Esophagus squamous epithelium (tissue), 4 donors: ENCODE data around the gene GNPTAB.

Source experiments
- POLR2A ChIP-seq, 4 donors: fragments of 450-650 bp; IDR thresholded peaks; one replicate each; pipeline ENCODE4 v1.6.1; 2017; ENCODE audit warnings: antibody characterized with exemption in 4 of 4, mild to moderate bottlenecking in 4 of 4, moderate library complexity in 3 of 4
- TF ChIP-seq, protein P1 (sequence below), 6 experiments: fragments of 450-650 bp in 4 of 6; fragments of 200-600 bp in 2 of 6; sonication (generic) in 2 of 6; IDR thresholded peaks; one replicate each; pipeline ENCODE4 v1.5.1; 2016 to 2019; ENCODE audit warnings: antibody characterized with exemption in 6 of 6, mild to moderate bottlenecking in 4 of 6, moderate library complexity in 4 of 6

DNA sequence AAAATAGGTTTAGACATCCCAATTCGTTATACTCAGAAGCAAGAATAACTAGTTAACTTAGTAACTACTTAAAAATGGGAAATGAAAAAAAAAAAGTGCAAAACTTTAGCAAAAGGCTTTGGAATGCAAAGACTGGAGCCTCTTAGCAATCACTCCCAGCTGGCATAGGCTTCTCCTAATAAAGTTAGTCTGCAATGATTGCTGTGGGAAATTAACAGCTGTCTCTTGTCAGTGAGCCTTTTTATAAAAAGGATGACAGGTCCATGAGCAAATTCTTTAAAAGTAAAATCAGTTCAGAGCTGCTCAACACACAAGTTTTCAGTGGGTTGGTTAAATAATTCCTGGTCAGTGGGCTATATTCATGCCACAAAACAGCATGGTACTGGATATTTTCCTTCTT is 84.1 kb downstream of the GNPTAB start:
- no peak for TF ChIP-seq POLR2A (IDR thresholded peaks at IDR 0.05)
- TF ChIP-seq, protein P1, sequence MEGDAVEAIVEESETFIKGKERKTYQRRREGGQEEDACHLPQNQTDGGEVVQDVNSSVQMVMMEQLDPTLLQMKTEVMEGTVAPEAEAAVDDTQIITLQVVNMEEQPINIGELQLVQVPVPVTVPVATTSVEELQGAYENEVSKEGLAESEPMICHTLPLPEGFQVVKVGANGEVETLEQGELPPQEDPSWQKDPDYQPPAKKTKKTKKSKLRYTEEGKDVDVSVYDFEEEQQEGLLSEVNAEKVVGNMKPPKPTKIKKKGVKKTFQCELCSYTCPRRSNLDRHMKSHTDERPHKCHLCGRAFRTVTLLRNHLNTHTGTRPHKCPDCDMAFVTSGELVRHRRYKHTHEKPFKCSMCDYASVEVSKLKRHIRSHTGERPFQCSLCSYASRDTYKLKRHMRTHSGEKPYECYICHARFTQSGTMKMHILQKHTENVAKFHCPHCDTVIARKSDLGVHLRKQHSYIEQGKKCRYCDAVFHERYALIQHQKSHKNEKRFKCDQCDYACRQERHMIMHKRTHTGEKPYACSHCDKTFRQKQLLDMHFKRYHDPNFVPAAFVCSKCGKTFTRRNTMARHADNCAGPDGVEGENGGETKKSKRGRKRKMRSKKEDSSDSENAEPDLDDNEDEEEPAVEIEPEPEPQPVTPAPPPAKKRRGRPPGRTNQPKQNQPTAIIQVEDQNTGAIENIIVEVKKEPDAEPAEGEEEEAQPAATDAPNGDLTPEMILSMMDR (IDR thresholded peaks at IDR 0.05) = no peak
